Cardiac septum (tissue), 1 donor: ENCODE results near the gene CEMP1. TPM values are rescaled to one million over a fixed set of nuclear protein-coding genes. Genes with fewer than 3 reads are reported as not detected.

Experiments
- DNase-seq: peaks from one replicate; pipeline ENCODE4 v3.0.0-alpha.2; 2020; ENCODE audit warnings: low spot score
- intact Hi-C: fragments of 100-400 bp; cut with DNase I; formaldehyde crosslinking; loops from one replicate; pipeline ENCODE4 v1.14.0; 2022
- total RNA-seq: library from RNA; stranded (reverse); fragmentation: NEBNext Ultra II Directional; extraction: Animal tissue kit (Norgen Biotek cat#: 25700); gene quantifications from one replicate; pipeline ENCODE4 v1.2.1, GENCODE V29; 2021
- donor health status: DM: no; HTN: no; CAD: no.

Gene CEMP1
- total RNA-seq, 1 donor from 2014 or later, result not detected

GRCh38 chr16:2494616-2495015, 36.6 kb downstream of the CEMP1 start:
- DNase-seq, result no peak
- intact Hi-C loops, result loop anchor here (5.0 kb wide), 1 partner anchor 67 kb away; the partner anchor contains the start of gene CCNF

- DNase-seq, result no peak
- intact Hi-C loops, result no loop called here
Observed at GRCh38 chr16:2493605-2494004, 37.6 kb downstream of the CEMP1 start.

GRCh38 chr16:2492292-2492691, 38.9 kb downstream of the CEMP1 start:
- no peak for DNase-seq
- intact Hi-C loops, result no loop called here

GRCh38 chr16:2490190-2491105, 40.8 kb downstream of the CEMP1 start:
- no peak for DNase-seq
- intact Hi-C loops, result no loop called here

- intact Hi-C loops, result loop anchor here (10.0 kb wide), 1 partner anchor 155 kb away; no protein-coding TSS in a partner anchor
- DNase-seq, result no peak
Observed at GRCh38 chr16:2489581-2489980, 41.6 kb downstream of the CEMP1 start.

GRCh38 chr16:2487903-2488531, 43.2 kb downstream of the CEMP1 start:
- no peak for DNase-seq
- intact Hi-C loops, result loop anchor here (10.0 kb wide), 1 partner anchor 153 kb away; no protein-coding TSS in a partner anchor

GRCh38 chr16:2487517-2487842, 43.7 kb downstream of the CEMP1 start:
- no peak for DNase-seq
- intact Hi-C loops, result loop anchor here (10.0 kb wide), 1 partner anchor 153 kb away; no protein-coding TSS in a partner anchor

GRCh38 chr16:2486645-2487516, 44.3 kb downstream of the CEMP1 start:
- DNase-seq, result no peak
- intact Hi-C loops, result loop anchor here (10.0 kb wide), 1 partner anchor 152 kb away; no protein-coding TSS in a partner anchor

GRCh38 chr16:2485811-2486507, 45.2 kb downstream of the CEMP1 start:
- intact Hi-C loops, result loop anchor here (10.0 kb wide), 1 partner anchor 151 kb away; no protein-coding TSS in a partner anchor
- DNase-seq, result no peak

- no peak for DNase-seq
- intact Hi-C loops, result loop anchor here (10.0 kb wide), 1 partner anchor 150 kb away; no protein-coding TSS in a partner anchor
Observed at GRCh38 chr16:2484898-2485508, 46.2 kb downstream of the CEMP1 start.

GRCh38 chr16:2483939-2484897, 47.0 kb downstream of the CEMP1 start:
- no peak for DNase-seq
- intact Hi-C loops, result loop anchor here (10.0 kb wide), 1 partner anchor 149 kb away; no protein-coding TSS in a partner anchor

- no peak for DNase-seq
- intact Hi-C loops, result loop anchor here (10.0 kb wide), 1 partner anchor 148 kb away; no protein-coding TSS in a partner anchor
Observed at GRCh38 chr16:2482708-2483534, 48.3 kb downstream of the CEMP1 start.

GRCh38 chr16:2482249-2482648, 49.0 kb downstream of the CEMP1 start:
- intact Hi-C loops, result loop anchor here (10.0 kb wide), 1 partner anchor 147 kb away; no protein-coding TSS in a partner anchor
- no peak for DNase-seq

- no peak for DNase-seq
- intact Hi-C loops, result loop anchor here (10.0 kb wide), 1 partner anchor 147 kb away; no protein-coding TSS in a partner anchor
Observed at GRCh38 chr16:2481676-2482075, 49.5 kb downstream of the CEMP1 start.

GRCh38 chr16:2480948-2481347, 50.3 kb downstream of the CEMP1 start:
- DNase-seq, result no peak
- intact Hi-C loops, result loop anchor here (10.0 kb wide), 1 partner anchor 146 kb away; no protein-coding TSS in a partner anchor
